H1 (cell line): ENCODE results near the gene GSTO2. TPM values are rescaled to one million over a fixed set of nuclear protein-coding genes. Genes with fewer than 3 reads are reported as not detected.

Experiments used
- CTCF ChIA-PET: fragments of 300-600 bp; sonication (Branson Sonifier 250); formaldehyde crosslinking; loops from one replicate; lab custom pipeline; 2021; ENCODE audit not compliant: partially characterized antibody; lab: Charles Lee
- POLR2A ChIA-PET: fragments of 300-600 bp; sonication (Branson Sonifier 250); formaldehyde crosslinking; loops from one replicate; lab custom pipeline; 2021; ENCODE audit warnings: inconsistent platforms; ENCODE audit not compliant: partially characterized antibody; lab: Charles Lee
- DNase-seq, 2 experiments: peaks; one replicate each; pipeline versions ENCODE4 v3.0.0 to v3.0.0-alpha.2; 2010 to 2022; ENCODE audit warnings: low spot score in 2 of 2, low read depth in 1 of 2, mixed read lengths in 1 of 2
- FAIRE-seq: peaks from 2 replicates; lab custom pipeline; 2011; peaks lifted over from hg19 to GRCh38; lab: Jason Lieb, UNC
- H2AFZ ChIP-seq: 2 replicates; pipeline ENCODE4 v1.8.1; 2012; ENCODE audit warnings: low read length, inconsistent platforms
- H2AK5ac ChIP-seq: 2 replicates; pipeline ENCODE4 v1.6.1; 2013; ENCODE audit warnings: low read depth, low read length
- H2BK120ac ChIP-seq: replicated peaks from 2 replicates; pipeline ENCODE3; 2013; ENCODE audit warnings: low read depth, low read length, inconsistent platforms
- H2BK12ac ChIP-seq: 2 replicates; pipeline ENCODE4 v1.6.1; 2013; ENCODE audit warnings: low read depth, low read length
- H2BK15ac ChIP-seq: 2 replicates; pipeline ENCODE4 v1.6.1; 2013; ENCODE audit warnings: low read length
- H2BK20ac ChIP-seq: 2 replicates; pipeline ENCODE4 v1.6.1; 2013; ENCODE audit warnings: low read length
- H2BK5ac ChIP-seq: 2 replicates; pipeline ENCODE4 v1.6.1; 2013; ENCODE audit warnings: low read depth, low read length
- H3K14ac ChIP-seq: 2 replicates; pipeline ENCODE4 v1.6.1; 2013; ENCODE audit warnings: inconsistent platforms; ENCODE audit not compliant: insufficient read length
- H3K18ac ChIP-seq: 2 replicates; pipeline ENCODE4 v1.6.1; 2013; ENCODE audit warnings: low read length; ENCODE audit errors: extremely low read depth
- H3K23ac ChIP-seq: 2 replicates; pipeline ENCODE4 v1.6.1; 2013; ENCODE audit warnings: inconsistent platforms; ENCODE audit not compliant: insufficient read length
- H3K23me2 ChIP-seq: 2 replicates; pipeline ENCODE4 v1.6.1; 2013; ENCODE audit warnings: low read depth, low read length
- H3K27ac ChIP-seq: 2 replicates; pipeline ENCODE4 v1.6.1; 2011; ENCODE audit warnings: low read depth, low read length, inconsistent platforms
- H3K27me3 ChIP-seq, 4 experiments: replicated peaks in 1 of 4; 1 replicate in 1 of 4; 2 replicates in 3 of 4; pipeline versions ENCODE4 v1.6.1 to v1.8.1; 2011 to 2013; ENCODE audit warnings: low read length in 3 of 4, mild to moderate bottlenecking in 3 of 4, inconsistent platforms in 2 of 4, mixed read lengths in 2 of 4, moderate library complexity in 1 of 4; ENCODE audit not compliant: control insufficient read depth in 3 of 4, insufficient read depth in 3 of 4; ENCODE audit errors: extremely low read depth in 1 of 4
- H3K36me3 ChIP-seq, 4 experiments: 2 replicates each; pipeline versions ENCODE4 v1.6.1 to v1.8.1; 2011 to 2013; ENCODE audit warnings: mild to moderate bottlenecking in 4 of 4, low read length in 3 of 4, moderate library complexity in 2 of 4, control low read depth in 1 of 4, inconsistent platforms in 1 of 4; ENCODE audit not compliant: insufficient read depth in 4 of 4, control insufficient read depth in 2 of 4
- H3K4ac ChIP-seq: replicated peaks from 2 replicates; pipeline ENCODE3; 2013; ENCODE audit warnings: low read length, low read depth, mixed read lengths, inconsistent platforms; ENCODE audit not compliant: insufficient read length
- H3K4me1 ChIP-seq, 4 experiments: replicated peaks in 1 of 4; 1 replicate in 1 of 4; 2 replicates in 3 of 4; pipeline versions ENCODE4 v1.6.1 to v1.8.1; 2011 to 2013; ENCODE audit warnings: low read length in 3 of 4, inconsistent platforms in 2 of 4, mixed read lengths in 1 of 4; ENCODE audit not compliant: insufficient read depth in 4 of 4, control insufficient read depth in 3 of 4
- H3K4me2 ChIP-seq, 2 experiments: 2 replicates each; pipeline versions ENCODE4 v1.6.1 to v1.8.1; 2011 to 2013; ENCODE audit warnings: low read depth in 2 of 2, low read length in 2 of 2, control low read depth in 1 of 2, inconsistent platforms in 1 of 2, mild to moderate bottlenecking in 1 of 2; ENCODE audit not compliant: insufficient read depth in 1 of 2
- H3K4me3 ChIP-seq, 4 experiments: fragments of 200-600, 300-600 bp in 1 of 4; sonication (generic), shearing (Covaris generic), sonication (Bioruptor Twin) in 1 of 4; 2 replicates each; pipeline versions ENCODE4 v1.5.1 to v1.8.1; 2011 to 2016; ENCODE audit warnings: low read length in 4 of 4, low read depth in 3 of 4, control low read depth in 2 of 4, inconsistent platforms in 2 of 4, mild to moderate bottlenecking in 2 of 4, mixed read lengths in 1 of 4, moderate library complexity in 1 of 4; ENCODE audit not compliant: insufficient read depth in 2 of 4; ENCODE audit errors: extremely low read depth in 1 of 4
- H3K56ac ChIP-seq: replicated peaks from 2 replicates; pipeline ENCODE3; 2013; ENCODE audit warnings: low read depth, mild to moderate bottlenecking, mixed read lengths, low read length, inconsistent platforms; ENCODE audit not compliant: insufficient read length
- H3K79me1 ChIP-seq: 2 replicates; pipeline ENCODE4 v1.6.1; 2013; ENCODE audit warnings: low read depth, low read length, control low read depth
- H3K79me2 ChIP-seq, 2 experiments: 2 replicates each; pipeline versions ENCODE4 v1.6.1 to v1.8.1; 2012 to 2013; ENCODE audit warnings: low read length in 2 of 2, mild to moderate bottlenecking in 2 of 2, inconsistent platforms in 1 of 2; ENCODE audit not compliant: insufficient read depth in 2 of 2, control insufficient read depth in 1 of 2
- H3K9ac ChIP-seq, 4 experiments: replicated peaks in 1 of 4; 1 replicate in 1 of 4; 2 replicates in 3 of 4; pipeline versions ENCODE4 v1.6.1 to v1.8.1; 2011 to 2013; ENCODE audit warnings: low read depth in 3 of 4, low read length in 3 of 4, control low read depth in 2 of 4, mild to moderate bottlenecking in 2 of 4, moderate library complexity in 2 of 4, inconsistent platforms in 1 of 4; ENCODE audit errors: extremely low read depth in 1 of 4
- H3K9me3 ChIP-seq, 2 experiments: 2 replicates each; pipeline versions ENCODE4 v1.6.1 to v1.8.1; 2012 to 2013; ENCODE audit warnings: mild to moderate bottlenecking in 2 of 2, moderate library complexity in 2 of 2, control low read depth in 1 of 2, inconsistent platforms in 1 of 2, low read depth in 1 of 2, low read length in 1 of 2, mixed read lengths in 1 of 2; ENCODE audit not compliant: insufficient read depth in 2 of 2
- H4K20me1 ChIP-seq, 2 experiments: replicated peaks in 1 of 2; 2 replicates each; pipeline versions ENCODE3 to v1.8.1; 2011 to 2013; ENCODE audit warnings: inconsistent platforms in 2 of 2, low read length in 2 of 2, mild to moderate bottlenecking in 1 of 2; ENCODE audit not compliant: insufficient read depth in 2 of 2, control insufficient read depth in 1 of 2
- H4K5ac ChIP-seq: 2 replicates; pipeline ENCODE4 v1.6.1; 2013; ENCODE audit warnings: low read length, low read depth, mixed read lengths, inconsistent platforms; ENCODE audit not compliant: insufficient read length
- H4K8ac ChIP-seq: 2 replicates; pipeline ENCODE4 v1.8.0; 2013; ENCODE audit warnings: mild to moderate bottlenecking, moderate library complexity, low read length, inconsistent platforms; ENCODE audit not compliant: insufficient read depth; ENCODE audit errors: extremely low read depth
- H4K91ac ChIP-seq: replicated peaks from 2 replicates; pipeline ENCODE3; 2013; ENCODE audit warnings: low read length, mixed read lengths, inconsistent platforms; ENCODE audit not compliant: insufficient read length
- CBX8 ChIP-seq: fragments of 300-800, 300-1000 bp; sonication (generic); IDR thresholded peaks from 2 replicates; pipeline ENCODE4 v1.7.1; 2016; ENCODE audit warnings: low read depth, low read length, borderline replicate concordance
- CHD1 ChIP-seq: IDR thresholded peaks from 2 replicates; pipeline ENCODE4 v1.6.1; 2012; ENCODE audit warnings: low read depth, low read length, improper control_type of control experiment
- GABPA ChIP-seq: IDR thresholded peaks from 2 replicates; pipeline ENCODE4 v1.6.1; 2011; ENCODE audit warnings: mild to moderate bottlenecking, low read length, moderate library complexity, borderline replicate concordance; ENCODE audit not compliant: insufficient read depth
- PHF8 ChIP-seq: fragments of 200-600 bp; sonication (generic); conservative IDR thresholded peaks from 2 replicates; pipeline ENCODE4 v1.7.1; 2012; ENCODE audit warnings: low read depth, mild to moderate bottlenecking, inconsistent platforms, low read length, moderate library complexity
- RAD21 ChIP-seq, 2 experiments: IDR thresholded peaks in 1 of 2; conservative IDR thresholded peaks in 1 of 2; 2 replicates each; pipeline ENCODE4 v1.6.1; 2011; ENCODE audit warnings: low read depth in 2 of 2, low read length in 2 of 2, improper control_type of control experiment in 1 of 2, inconsistent platforms in 1 of 2, mild to moderate bottlenecking in 1 of 2, moderate library complexity in 1 of 2
- RBBP5 ChIP-seq: IDR thresholded peaks from 2 replicates; pipeline ENCODE4 v1.7.1; 2012; ENCODE audit warnings: low read depth, mild to moderate bottlenecking, inconsistent platforms, low read length, moderate library complexity, borderline replicate concordance
- RFX5 ChIP-seq: IDR thresholded peaks from 2 replicates; pipeline ENCODE4 v1.6.1; 2011; ENCODE audit warnings: low read depth, low read length, improper control_type of control experiment, borderline replicate concordance
- SAP30 ChIP-seq: fragments of 300-600 bp; sonication (generic); IDR thresholded peaks from 2 replicates; pipeline ENCODE4 v1.7.1; 2012; ENCODE audit warnings: low read length, moderate library complexity, mild to moderate bottlenecking, inconsistent platforms; ENCODE audit not compliant: insufficient read depth, insufficient replicate concordance
- SP2 ChIP-seq: IDR thresholded peaks from 2 replicates; pipeline ENCODE4 v1.6.1; 2012; ENCODE audit warnings: mild to moderate bottlenecking, low read length, inconsistent platforms
- WGBS, 2 experiments: shearing (Covaris generic) in 1 of 2; methylation state at CpG; one replicate each; pipeline versions ENCODE4 v1.1.6 to v1.1.7; 2013 to 2015; ENCODE audit warnings: low lambda C conversion rate in 2 of 2, mixed read lengths in 2 of 2, inconsistent platforms in 1 of 2, low coverage in 1 of 2, missing lambda C conversion rate in 1 of 2; ENCODE audit not compliant: insufficient replicate concordance in 2 of 2, insufficient coverage in 1 of 2, insufficient read length in 1 of 2; ENCODE audit errors: extremely low coverage in 1 of 2, missing lambda C conversion rate in 1 of 2; 5-methylcytosine and 5-hydroxymethylcytosine counted together
- polyA plus RNA-seq, 7 experiments: library from polyadenylated mRNA; depleted of rRNA in 3 of 7; stranded (reverse) in 5 of 7; unstranded in 2 of 7; fragments of >200 nt in 5 of 7; fragments of 200-250 nt in 2 of 7; gene quantifications; 1 replicate in 5 of 7; 2 replicates in 1 of 7; 4 replicates in 1 of 7; pipeline versions ENCODE4 v1.2.1 to v1.2.3, GENCODE V29; 2011 to 2013; ENCODE audit warnings: missing spikeins in 2 of 7, mixed read lengths in 2 of 7
- total RNA-seq: library from RNA; stranded (reverse); fragmentation: NEBNext Ultra II Directional; extraction: Animal tissue kit (Norgen Biotek cat#: 25700); gene quantifications from 2 replicates; pipeline ENCODE4 v1.2.1, GENCODE V29; 2021
- TF ChIP-seq, protein P1 (sequence below): IDR thresholded peaks from 2 replicates; pipeline ENCODE4 v1.6.1; 2012; ENCODE audit warnings: inconsistent platforms
- TF ChIP-seq, protein P2 (sequence below): IDR thresholded peaks from 2 replicates; pipeline ENCODE4 v1.6.1; 2011; ENCODE audit warnings: low read length, improper control_type of control experiment

The GSTO2 gene
- total and polyA plus RNA-seq, 2 of the 8 experiments (the other 6 are each of a cell fraction or from before 2014, with no cell fraction given): 13.1 to 41.7 TPM

GRCh38 chr10:104240078-104240477, 28.9 kb upstream of the GSTO2 start:
- Histone ChIP-seq H3K9ac (no peak overlapping the region), H2BK12ac (no peak overlapping the region), H4K20me1 (no peaks in the 10 kb centered on the region), H2BK5ac (no peak overlapping the region), H3K27ac (no peak overlapping the region), H3K9me3 (peaks cover 0 to 3% of the 10 kb centered on the region in 2 experiments; a peak in 1 of 4 replicates), H3K4ac (no peak overlapping the region), H2BK120ac (no peak overlapping the region), H3K27me3 (no peaks in the 10 kb centered on the region), H2BK20ac (no peak overlapping the region), H3K23me2 (no peaks in the 10 kb centered on the region), H3K36me3 (no peaks in the 10 kb centered on the region; a peak in 1 of 8 replicates), H2AK5ac (no peak overlapping the region), H3K4me3 (no peak overlapping the region), H3K18ac (no peak overlapping the region), H3K79me2 (no peaks in the 10 kb centered on the region), H4K8ac (no peak overlapping the region), H2AFZ (no peak overlapping the region), H3K56ac (no peak overlapping the region), H4K91ac (no peak overlapping the region), H2BK15ac (no peak overlapping the region), H3K4me2 (no peak overlapping the region), H3K4me1 (no peaks in the 10 kb centered on the region), H3K14ac (no peak overlapping the region), H3K23ac (no peak overlapping the region), H3K79me1 (no peaks in the 10 kb centered on the region), H4K5ac (no peak overlapping the region)
- ChIA-PET POLR2A (no interaction called here), CTCF (no interaction called here)
- DNase-seq (no peak), FAIRE-seq (no peak)
- 88% methylated on average over 2 of the region's 2 CpGs; no CpG with 5 or more reads in 1 of the 2 experiments for WGBS, 2 experiments
- TF ChIP-seq CHD1: no peak
- no peak for TF ChIP-seq CBX8
- no peak for TF ChIP-seq SAP30
- TF ChIP-seq, protein P1, sequence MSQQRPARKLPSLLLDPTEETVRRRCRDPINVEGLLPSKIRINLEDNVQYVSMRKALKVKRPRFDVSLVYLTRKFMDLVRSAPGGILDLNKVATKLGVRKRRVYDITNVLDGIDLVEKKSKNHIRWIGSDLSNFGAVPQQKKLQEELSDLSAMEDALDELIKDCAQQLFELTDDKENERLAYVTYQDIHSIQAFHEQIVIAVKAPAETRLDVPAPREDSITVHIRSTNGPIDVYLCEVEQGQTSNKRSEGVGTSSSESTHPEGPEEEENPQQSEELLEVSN: no peak
- no peak for TF ChIP-seq GABPA
- TF ChIP-seq RAD21 (IDR thresholded peaks at IDR 0.05 in 1 of 2, conservative IDR thresholded peaks at IDR 0.05 in 1 of 2; ENCODE audit: low read depth in 2 of 2, low read length in 2 of 2): no peak
- TF ChIP-seq PHF8: no peak
- no peak for TF ChIP-seq SP2
- no peak for TF ChIP-seq RFX5
- TF ChIP-seq, protein P2, sequence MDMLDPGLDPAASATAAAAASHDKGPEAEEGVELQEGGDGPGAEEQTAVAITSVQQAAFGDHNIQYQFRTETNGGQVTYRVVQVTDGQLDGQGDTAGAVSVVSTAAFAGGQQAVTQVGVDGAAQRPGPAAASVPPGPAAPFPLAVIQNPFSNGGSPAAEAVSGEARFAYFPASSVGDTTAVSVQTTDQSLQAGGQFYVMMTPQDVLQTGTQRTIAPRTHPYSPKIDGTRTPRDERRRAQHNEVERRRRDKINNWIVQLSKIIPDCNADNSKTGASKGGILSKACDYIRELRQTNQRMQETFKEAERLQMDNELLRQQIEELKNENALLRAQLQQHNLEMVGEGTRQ: no peak
- TF ChIP-seq RBBP5: no peak
